ENCODE measurements around the gene IPO4. TPM values are rescaled to one million over a fixed set of nuclear protein-coding genes. Genes with fewer than 3 reads are reported as not detected.
A peak's percentile ranks its signal among the peaks of the same experiment; 100 is the strongest.

The IPO4 gene
- total RNA-seq, 1 experiment from 2014 or later: 75.0 TPM

DNA sequence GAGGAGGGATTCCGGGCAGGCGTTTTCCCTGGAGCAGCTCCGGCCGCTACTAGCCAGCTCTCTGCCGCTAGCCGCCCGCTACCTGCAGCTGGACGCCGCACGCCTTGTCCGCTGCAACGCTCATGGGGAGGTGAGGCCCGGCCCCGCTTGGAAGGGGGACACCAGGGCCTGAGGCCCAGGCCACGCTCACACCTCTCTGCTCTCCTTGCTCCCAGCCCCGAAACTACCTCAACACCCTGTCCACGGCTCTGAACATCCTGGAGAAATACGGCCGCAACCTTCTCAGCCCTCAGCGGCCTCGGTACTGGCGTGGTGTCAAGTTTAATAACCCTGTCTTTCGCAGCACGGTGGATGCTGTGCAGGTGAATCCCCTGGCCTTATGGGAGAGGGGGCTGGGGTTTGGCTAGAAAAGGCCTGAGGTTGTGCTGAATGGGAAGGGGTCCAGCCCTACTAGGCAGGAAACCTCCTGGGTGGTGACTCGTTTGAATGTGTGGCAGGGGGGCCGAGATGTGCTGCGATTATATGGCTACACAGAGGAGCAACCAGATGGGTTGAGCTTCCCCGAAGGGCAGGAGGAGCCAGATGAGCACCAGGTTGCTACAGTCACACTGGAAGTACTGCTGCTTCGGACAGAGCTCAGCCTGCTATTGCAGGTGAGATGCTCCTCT lies 40.7 kb downstream of the IPO4 start:
- DNase-seq (ENCODE audit: low read depth): no peak

DNA sequence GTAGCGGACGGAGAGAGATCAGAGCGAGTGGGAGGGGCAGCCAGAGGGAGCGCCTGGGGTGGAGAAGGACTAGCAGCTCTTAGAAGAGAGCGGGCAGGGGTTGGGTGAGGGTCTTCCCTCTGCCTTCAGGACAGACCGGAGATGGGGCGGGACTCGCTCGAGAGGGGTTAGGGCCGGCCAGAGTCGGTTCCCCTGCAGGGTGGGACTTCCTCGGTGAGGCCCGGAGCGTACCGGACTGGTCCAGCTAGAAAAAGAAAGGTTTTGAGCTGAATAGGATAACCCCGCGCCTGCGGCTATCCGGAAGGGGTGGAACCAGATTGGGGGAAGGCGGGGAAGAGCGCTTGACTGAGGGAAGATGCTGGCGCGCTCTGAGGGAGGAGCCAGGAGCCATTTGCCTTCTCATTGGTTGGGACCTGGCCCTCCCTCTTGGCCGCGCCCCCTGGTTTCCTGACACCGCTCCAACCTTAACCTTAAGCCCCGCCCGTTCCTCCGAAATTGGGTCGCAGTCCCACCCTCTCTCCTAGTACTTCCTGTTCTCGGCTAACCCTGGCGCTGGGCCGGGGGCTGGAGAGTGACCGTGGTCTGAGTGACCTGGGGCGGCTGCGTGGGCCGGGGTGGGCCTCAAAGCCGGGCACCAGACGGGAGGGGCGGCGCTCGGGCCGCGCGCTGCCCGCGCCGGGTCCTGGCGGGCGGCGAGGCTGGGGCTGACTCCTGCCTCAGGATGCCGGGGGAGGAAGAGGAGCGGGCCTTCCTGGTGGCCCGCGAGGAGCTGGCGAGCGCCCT lies 41.4 kb downstream of the IPO4 start, which contains the start of gene RNF31:
Gene RNF31, plus strand, starts transcription at position 521 of the 783 bp plus-strand sequence. Its CDS starts 201 bp downstream, at position 722.
- DNase-seq (ENCODE audit: low read depth): peak; percentile 97

DNA sequence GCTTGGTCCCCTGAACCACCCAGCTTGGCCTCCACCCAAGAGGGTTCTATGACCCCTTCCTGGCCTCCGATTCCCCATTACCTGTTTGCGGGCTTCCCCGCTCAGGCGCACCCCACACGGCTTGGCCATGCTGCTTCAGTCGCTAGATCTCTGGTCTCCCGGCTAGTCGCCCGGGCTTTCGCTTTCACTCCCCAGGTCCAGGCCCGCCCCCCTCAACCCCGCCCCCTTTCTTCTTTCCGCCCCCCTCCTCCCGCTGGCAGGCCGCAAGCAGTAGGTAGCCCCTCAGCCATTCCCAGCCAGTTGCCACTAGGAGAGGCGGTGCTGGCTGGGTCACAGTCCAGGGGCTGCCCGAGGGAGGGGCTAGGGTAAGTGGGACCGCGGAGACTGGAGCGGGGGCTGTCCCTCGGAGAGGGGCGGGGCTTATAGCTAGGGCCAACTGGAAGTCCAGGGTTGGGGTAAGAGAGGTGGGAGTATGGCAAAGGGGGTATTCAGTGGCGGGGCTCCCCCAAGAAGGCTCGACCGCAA lies 42.1 kb downstream of the IPO4 start, which contains the start of gene PSME2:
Gene PSME2, minus strand, starts transcription at position 158 of the 525 bp plus-strand sequence. Its CDS starts 29 bp downstream, at position 129.
- DNase-seq (ENCODE audit: low read depth): peak; percentile 97

- no peak for DNase-seq (ENCODE audit: low read depth)
Measured at GRCh38 chr14:24145690-24146452, 42.7 kb downstream of the IPO4 start.

GRCh38 chr14:24145219-24145618 lies 43.4 kb downstream of the IPO4 start:
- no peak for DNase-seq (ENCODE audit: low read depth)

DNA sequence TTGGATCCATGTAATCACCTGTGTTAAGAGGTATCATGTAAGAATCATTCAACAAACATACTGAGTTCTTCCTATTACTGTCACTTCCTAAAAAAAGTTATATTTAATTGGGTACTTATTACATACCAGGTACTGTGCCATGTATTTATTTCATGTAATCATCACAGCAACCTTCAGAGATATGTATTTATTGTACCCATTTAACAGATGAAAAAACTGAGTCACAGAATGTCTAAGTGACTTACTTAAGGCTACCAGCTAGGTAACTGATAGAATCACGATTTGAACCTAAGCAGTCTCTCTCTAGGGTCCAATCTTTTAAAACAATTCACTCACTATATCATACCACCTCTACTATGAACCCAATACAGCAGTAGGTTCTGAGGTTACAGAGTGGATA lies 44.2 kb downstream of the IPO4 start:
- no peak for DNase-seq (ENCODE audit: low read depth)

DNA sequence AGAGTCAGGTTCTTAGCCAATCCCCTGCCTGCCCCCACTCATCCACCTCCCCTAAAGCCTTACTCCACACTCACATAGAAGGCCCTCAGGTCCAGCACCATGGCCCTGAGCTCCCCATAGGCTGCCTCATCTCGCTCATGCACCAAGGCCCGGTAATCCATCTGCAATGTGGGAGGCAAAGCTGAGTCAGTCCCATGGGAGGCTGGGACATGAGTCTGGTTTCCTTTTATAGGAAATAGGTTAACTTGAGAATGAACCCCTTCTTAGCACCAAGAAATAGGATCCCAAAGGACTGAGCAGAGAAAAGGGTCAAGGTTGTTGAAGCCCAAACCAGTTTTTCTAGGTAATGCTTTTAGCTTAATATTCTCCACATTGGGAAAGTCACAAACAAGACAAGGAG lies 45.1 kb downstream of the IPO4 start:
- peak; percentile 79 for DNase-seq (ENCODE audit: low read depth)

GRCh38 chr14:24141097-24141880 lies 47.3 kb downstream of the IPO4 start, which contains the start of gene EMC9:
Gene EMC9 (minus strand): TSS chr14:24141591. CDS start chr14:24141304, 287 bp downstream.
- DNase-seq (ENCODE audit: low read depth): peak; percentile 99

GRCh38 chr14:24139272-24139934 lies 49.2 kb downstream of the IPO4 start:
- DNase-seq (ENCODE audit: low read depth): no peak

DNA sequence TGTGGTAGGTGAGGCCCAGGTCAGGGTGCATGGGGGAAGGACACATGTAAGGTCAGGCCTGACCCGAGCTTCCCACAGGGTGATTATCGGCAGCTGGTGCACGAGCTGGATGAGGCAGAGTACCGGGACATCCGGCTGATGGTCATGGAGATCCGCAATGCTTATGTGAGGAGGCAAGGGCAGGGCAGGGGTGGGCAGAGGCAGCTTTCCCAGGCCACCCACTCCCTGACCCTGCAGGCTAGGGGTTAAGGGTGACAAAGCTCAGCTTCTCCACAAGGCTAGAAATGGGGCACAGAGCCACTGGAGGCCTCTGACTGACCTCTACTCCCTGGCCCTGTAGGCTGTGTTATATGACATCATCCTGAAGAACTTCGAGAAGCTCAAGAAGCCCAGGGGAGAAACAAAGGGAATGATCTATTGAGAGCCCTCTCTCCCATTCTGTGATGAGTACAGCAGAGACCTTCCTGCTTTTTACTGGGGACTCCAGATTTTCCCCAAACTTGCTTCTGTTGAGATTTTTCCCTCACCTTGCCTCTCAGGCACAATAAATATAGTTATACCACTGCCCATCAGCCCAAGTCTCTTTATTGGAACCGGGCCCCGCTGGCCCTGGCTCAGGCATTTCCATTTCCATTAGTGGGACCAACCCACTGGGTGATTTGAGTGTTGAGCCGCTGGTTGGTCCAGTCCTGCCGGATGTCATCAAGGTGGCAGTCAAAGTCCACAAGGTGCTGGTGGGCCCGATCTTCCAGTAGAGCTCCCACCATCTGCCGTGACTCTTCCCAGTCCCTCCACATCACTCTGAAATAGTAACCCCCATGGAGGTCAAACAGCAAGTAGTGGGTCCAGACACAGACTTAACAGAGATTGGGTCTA lies 50.0 kb downstream of the IPO4 start:
- DNase-seq (ENCODE audit: low read depth): no peak

- DNase-seq (ENCODE audit: low read depth): no peak
Measured at GRCh38 chr14:24137529-24138395, 50.9 kb downstream of the IPO4 start.

- DNase-seq (ENCODE audit: low read depth): no peak
Measured at GRCh38 chr14:24136684-24137528, 51.7 kb downstream of the IPO4 start.

- DNase-seq (ENCODE audit: low read depth): peak; percentile 81
Measured at GRCh38 chr14:24135834-24136683, 52.6 kb downstream of the IPO4 start, which contains the start of gene PSME1. Gene PSME1 (plus strand): TSS chr14:24136194. CDS start chr14:24136263, 69 bp downstream.

DNA sequence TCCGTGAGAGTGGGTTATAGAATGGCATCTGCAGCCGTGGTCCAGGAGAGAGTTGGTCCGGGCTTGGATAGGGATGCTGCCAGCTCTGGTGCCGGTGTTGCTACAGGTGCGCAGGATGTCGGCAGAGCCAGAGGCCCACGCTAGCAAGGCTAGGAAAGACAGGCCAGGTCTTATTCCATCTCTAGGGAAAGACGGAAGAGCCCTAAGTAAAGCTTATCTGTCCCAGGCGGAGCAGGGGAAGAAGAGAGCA lies 53.1 kb downstream of the IPO4 start:
- DNase-seq (ENCODE audit: low read depth): no peak

DNA sequence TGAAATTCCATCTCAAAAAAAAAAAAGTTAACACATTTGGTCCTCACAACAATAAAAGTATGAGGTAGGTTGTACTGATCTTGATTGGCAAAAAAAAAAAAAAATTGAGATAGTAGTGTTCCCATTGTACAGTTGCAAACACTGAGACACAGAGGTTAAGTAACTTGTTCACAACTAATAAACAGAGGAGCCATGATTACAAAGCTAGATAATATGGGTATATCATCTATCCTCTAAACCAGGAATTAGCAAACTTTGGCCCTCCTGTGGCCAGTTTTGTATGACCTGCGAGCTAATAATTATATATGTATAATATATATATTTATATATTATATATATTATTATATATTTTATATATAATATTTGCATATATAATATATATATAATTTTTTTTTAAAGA lies 54.9 kb downstream of the IPO4 start:
- no peak for DNase-seq (ENCODE audit: low read depth)

- DNase-seq (ENCODE audit: low read depth): no peak
Measured at GRCh38 chr14:24132976-24133375, 55.6 kb downstream of the IPO4 start.

Measured in LHCN-M2 (cell line).